Astrocyte of the spinal cord (primary cell): ENCODE measurements around the gene TBC1D14.

Experiments used
- DNase-seq: peaks from one replicate; pipeline ENCODE4 v3.0.0; 2011; ENCODE audit warnings: low read depth, low spot score
- H3K4me3 ChIP-seq: 2 replicates; pipeline ENCODE4 v1.5.1; 2011; ENCODE audit warnings: low read depth, mild to moderate bottlenecking, low read length, moderate library complexity
- CTCF ChIP-seq: IDR thresholded peaks from 2 replicates; pipeline ENCODE4 v1.5.1; 2012; ENCODE audit warnings: low read depth, mild to moderate bottlenecking, low read length, inconsistent platforms
- in situ Hi-C: cut with HindIII; loops from 2 replicates; pipeline ENCODE4 v1.10.0; 2017; ENCODE audit warnings: low sequenced_read_pairs

Gene TBC1D14

GRCh38 chr4:6909113-6909969 lies at the start of gene TBC1D14:
TSS of gene TBC1D14 (plus strand) at chr4:6909826. CDS start at chr4:6923390, 13,564 bp downstream.
- in situ Hi-C loops = no loop called here
- H3K4me3 ChIP-seq = peak within 1 kb of the TSS; percentile 67
- TF ChIP-seq CTCF = peak; percentile 16
- peak; percentile 90 for DNase-seq

DNA sequence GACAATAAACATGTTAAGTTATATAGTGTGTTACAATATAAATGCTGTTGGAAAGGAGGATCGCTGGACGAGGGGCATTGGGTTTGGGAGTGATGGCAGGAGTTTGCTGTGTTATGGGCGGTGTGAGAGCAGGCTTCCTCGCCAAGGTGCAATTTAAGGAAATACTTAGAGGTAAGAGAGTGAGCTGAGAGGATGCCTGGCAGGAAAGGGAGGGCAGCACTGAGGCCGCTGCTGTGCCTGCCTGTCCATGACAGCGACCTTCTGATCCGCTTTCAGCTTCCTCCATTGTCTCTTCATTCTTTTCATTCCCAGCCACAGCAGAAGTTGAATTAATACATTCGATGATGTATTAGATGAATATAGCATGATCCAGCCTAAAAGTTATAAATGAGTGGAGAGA lies 41.2 kb upstream of the TBC1D14 start:
- DNase-seq = no peak
- no peak overlapping the region for H3K4me3 ChIP-seq
- in situ Hi-C loops = no loop called here
- TF ChIP-seq CTCF = no peak

GRCh38 chr4:6869944-6870343 lies 39.7 kb upstream of the TBC1D14 start:
- TF ChIP-seq CTCF = no peak
- no peak overlapping the region for H3K4me3 ChIP-seq
- DNase-seq = no peak
- in situ Hi-C loops = no loop called here

- TF ChIP-seq CTCF = peak; percentile 15
- in situ Hi-C loops = no loop called here
- DNase-seq = no peak
- H3K4me3 ChIP-seq = no peak overlapping the region
These were observed 36.3 kb upstream of the TBC1D14 start for GRCh38 chr4:6873291-6873690.

GRCh38 chr4:6873792-6874461 lies 35.7 kb upstream of the TBC1D14 start:
- in situ Hi-C loops = no loop called here
- no peak overlapping the region for H3K4me3 ChIP-seq
- TF ChIP-seq CTCF = peak; percentile 90
- peak; percentile 67 for DNase-seq

DNA sequence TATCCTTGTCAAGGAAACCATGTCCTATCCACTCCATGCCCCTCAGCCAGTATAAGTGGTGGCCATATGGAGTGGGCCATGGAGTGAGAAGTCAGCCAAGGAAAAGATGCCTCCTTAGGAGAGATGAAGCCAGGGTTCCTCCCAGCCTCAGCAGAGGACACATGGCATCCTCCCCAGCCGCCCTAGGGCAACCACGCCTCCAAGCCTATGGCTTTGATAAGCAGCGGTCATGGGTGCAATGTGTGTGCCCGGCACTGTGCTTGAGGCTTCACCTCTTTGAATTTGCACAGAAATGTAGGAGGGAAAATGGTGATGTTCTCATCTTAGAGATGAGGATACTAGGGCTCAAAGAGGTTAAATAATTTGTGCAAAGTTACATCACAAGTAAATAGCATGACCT lies 34.6 kb upstream of the TBC1D14 start:
- DNase-seq = no peak
- H3K4me3 ChIP-seq = no peak overlapping the region
- in situ Hi-C loops = no loop called here
- no peak for TF ChIP-seq CTCF
